Hematopoietic multipotent progenitor cell treated with erythropoietin and hydrocortisone succinate and interleukin-3 and kit ligand, for 6 days (in vitro differentiated cells): ENCODE measurements around the gene CACNA1C.

Experiments used
- DNase-seq: peaks from one replicate; pipeline ENCODE4 v3.0.0-alpha.2; 2015

CACNA1C gene

GRCh38 chr12:2260441-2260840, 207.7 kb downstream of the CACNA1C start:
- DNase-seq: no peak

- DNase-seq: no peak
These were observed 208.9 kb downstream of the CACNA1C start for GRCh38 chr12:2261708-2262107.

GRCh38 chr12:2262449-2262848, 209.7 kb downstream of the CACNA1C start:
- DNase-seq: no peak

- DNase-seq: no peak
These were observed 211.1 kb downstream of the CACNA1C start for GRCh38 chr12:2263901-2264300.

- DNase-seq: no peak
These were observed 212.0 kb downstream of the CACNA1C start for GRCh38 chr12:2264651-2265232.

GRCh38 chr12:2265461-2266167, 212.8 kb downstream of the CACNA1C start:
- DNase-seq: no peak

GRCh38 chr12:2266666-2267620, 214.2 kb downstream of the CACNA1C start:
- DNase-seq: no peak

GRCh38 chr12:2267703-2268470, 215.1 kb downstream of the CACNA1C start:
- no peak for DNase-seq

- DNase-seq: no peak
These were observed 215.9 kb downstream of the CACNA1C start for GRCh38 chr12:2268471-2269286.

GRCh38 chr12:2270846-2271245, 218.1 kb downstream of the CACNA1C start:
- DNase-seq: no peak

- DNase-seq: no peak
These were observed 219.2 kb downstream of the CACNA1C start for GRCh38 chr12:2271961-2272360.

- no peak for DNase-seq
These were observed 220.5 kb downstream of the CACNA1C start for GRCh38 chr12:2273288-2273687.

- no peak for DNase-seq
These were observed 221.0 kb downstream of the CACNA1C start for GRCh38 chr12:2273751-2274150.

- no peak for DNase-seq
These were observed 221.9 kb downstream of the CACNA1C start for GRCh38 chr12:2274733-2275132.

- no peak for DNase-seq
These were observed 223.7 kb downstream of the CACNA1C start for GRCh38 chr12:2276288-2277033.

- DNase-seq: no peak
These were observed 224.8 kb downstream of the CACNA1C start for GRCh38 chr12:2277492-2278155.

- DNase-seq: no peak
These were observed 228.7 kb downstream of the CACNA1C start for GRCh38 chr12:2281446-2281845.

- DNase-seq: no peak
These were observed 229.5 kb downstream of the CACNA1C start for GRCh38 chr12:2282318-2282717.

- no peak for DNase-seq
These were observed 230.7 kb downstream of the CACNA1C start for GRCh38 chr12:2283480-2283879.

GRCh38 chr12:2283916-2284315, 231.1 kb downstream of the CACNA1C start:
- peak; percentile 25 for DNase-seq
